ACC112 (cell line): ENCODE measurements around the gene ERCC3.
"Not testable (repeated sequence)": the region's sequence is repeated elsewhere in the genome, so short reads cannot be mapped to it uniquely, and the experiment has no call there.

Experiments
- H2AFZ ChIP-seq: fragments of 200-600 bp; sonication (generic); one replicate; pipeline ENCODE4 v1.6.0; 2017; ENCODE audit warnings: antibody characterized with exemption, low read length; ENCODE audit not compliant: unreplicated experiment
- H3K27ac ChIP-seq: fragments of 200-600 bp; sonication (generic); 2 replicates; pipeline ENCODE4 v1.5.1; 2014; ENCODE audit warnings: low read depth, mild to moderate bottlenecking, antibody characterized with exemption, low read length, moderate library complexity
- H3K27me3 ChIP-seq: fragments of 200-600 bp; sonication (generic); 2 replicates; pipeline ENCODE4 v1.6.1; 2014; ENCODE audit warnings: mild to moderate bottlenecking, antibody characterized with exemption, low read length, moderate library complexity, mixed read lengths; ENCODE audit not compliant: insufficient read depth
- H3K36me3 ChIP-seq: fragments of 200-600 bp; sonication (generic); 2 replicates; pipeline ENCODE4 v1.6.1; 2016; ENCODE audit warnings: mild to moderate bottlenecking, antibody characterized with exemption, low read length, moderate library complexity, mixed read lengths; ENCODE audit not compliant: insufficient read depth
- H3K4me1 ChIP-seq: fragments of 200-600 bp; sonication (generic); one replicate; pipeline ENCODE4 v1.6.1; 2016; ENCODE audit warnings: low read length, mixed read lengths; ENCODE audit not compliant: insufficient read depth, unreplicated experiment, control insufficient read depth
- H3K4me3 ChIP-seq: fragments of 200-600 bp; sonication (generic); 2 replicates; pipeline ENCODE4 v1.5.1; 2014; ENCODE audit warnings: mild to moderate bottlenecking, low read depth, low read length
- H3K79me2 ChIP-seq: fragments of 200-600 bp; sonication (generic); one replicate; pipeline ENCODE4 v1.6.0; 2016; ENCODE audit warnings: low read length; ENCODE audit not compliant: control insufficient read depth, unreplicated experiment, insufficient read depth

Gene ERCC3

GRCh38 chr2:127216593-127216992 is 77.4 kb downstream of the ERCC3 start:
- H3K27ac ChIP-seq, result no peak overlapping the region
- no peaks in the 10 kb centered on the region for H3K79me2 ChIP-seq
- no peak overlapping the region for H2AFZ ChIP-seq
- H3K4me3 ChIP-seq, result no peak overlapping the region
- peaks cover 39% of the 10 kb centered on the region for H3K27me3 ChIP-seq
- H3K4me1 ChIP-seq, result no peaks in the 10 kb centered on the region
- no peaks in the 10 kb centered on the region for H3K36me3 ChIP-seq

- Histone ChIP-seq H3K27ac (no peak overlapping the region), H3K27me3 (peaks cover 39% of the 10 kb centered on the region), H3K4me1 (no peaks in the 10 kb centered on the region), H3K4me3 (no peak overlapping the region), H3K36me3 (no peaks in the 10 kb centered on the region), H3K79me2 (no peaks in the 10 kb centered on the region), H2AFZ (no peak overlapping the region)
Observed at GRCh38 chr2:127216095-127216494, 77.8 kb downstream of the ERCC3 start.

GRCh38 chr2:127214201-127214600 is 79.7 kb downstream of the ERCC3 start:
- not testable (repeated sequence) for H3K79me2 ChIP-seq, H3K27ac ChIP-seq, H2AFZ ChIP-seq, H3K4me3 ChIP-seq, H3K4me1 ChIP-seq, H3K36me3 ChIP-seq
- peaks cover 22% of the 10 kb centered on the region for H3K27me3 ChIP-seq

DNA sequence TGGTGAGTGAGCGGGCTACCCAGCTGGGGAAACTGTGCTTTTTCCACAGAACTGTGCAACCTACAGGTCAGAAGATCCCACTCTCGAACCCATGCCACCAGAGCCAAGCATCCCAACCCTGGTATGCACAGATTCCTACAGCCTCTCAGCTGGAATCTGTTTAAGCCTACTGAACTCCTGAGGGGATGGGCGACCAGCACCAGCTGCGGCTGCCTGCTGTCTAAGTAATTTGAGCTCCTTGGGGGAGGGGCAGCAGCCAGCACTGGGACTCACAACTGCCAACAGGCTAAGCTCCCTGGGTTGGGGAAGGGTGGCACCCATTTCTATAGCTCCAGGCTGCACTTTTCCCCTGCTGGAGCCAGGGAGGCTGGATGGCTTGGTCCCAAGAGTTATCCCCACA is 85.6 kb downstream of the ERCC3 start:
- Histone ChIP-seq H3K27ac (no peak overlapping the region), H2AFZ (no peak overlapping the region), H3K27me3 (peaks cover 7% of the 10 kb centered on the region; the same call in 1 of the 2 replicates), H3K36me3 (no peaks in the 10 kb centered on the region), H3K79me2 (no peaks in the 10 kb centered on the region), H3K4me1 (no peaks in the 10 kb centered on the region), H3K4me3 (no peak overlapping the region)
